K562 (cell line): ENCODE results near the gene KRT36. TPM values are rescaled to one million over a fixed set of nuclear protein-coding genes. Genes with fewer than 3 reads are reported as not detected.

ENCODE experiments used
- ATAC-seq: fragments of 200-7000 bp; cut with Tn5 transposase; 3 replicates; pipeline ENCODE4 v1.9.1; 2020; ENCODE audit warnings: moderate library complexity
- BruUV-seq: library from RNA; stranded (reverse); fragments of 400-500 nt; replicated peaks from 2 replicates; lab custom pipeline; 2021; lab: Mats Ljungman, UMichigan
- CTCF ChIA-PET: fragments of 300-600 bp; formaldehyde crosslinking; extraction: SDS; loops from one replicate; lab custom pipeline; 2021; ENCODE audit warnings: low intra/inter-chr PET ratio; lab: Yijun Ruan, JAX
- POLR2A ChIA-PET: fragments of 300-600, 350-650 bp; sonication (Branson Sonifier 250); formaldehyde crosslinking; extraction: SDS; loops from one replicate; lab custom pipeline; 2021; ENCODE audit warnings: antibody characterized with exemption, inconsistent platforms; lab: Yijun Ruan, JAX
- DNase-seq, 4 experiments: peaks; one replicate each; pipeline versions ENCODE4 v3.0.0 to v3.0.0-alpha.2; 2011 to 2018; ENCODE audit warnings: low spot score in 3 of 4, mixed read lengths in 3 of 4; ENCODE audit errors: extremely low read depth in 1 of 4
- FAIRE-seq: peaks from 2 replicates; lab custom pipeline; 2011; peaks lifted over from hg19 to GRCh38; lab: Jason Lieb, UNC
- H2AFZ ChIP-seq: 2 replicates; pipeline ENCODE4 v1.6.0; 2011; ENCODE audit warnings: low read depth, low read length, control low read depth, inconsistent platforms
- H3K27ac ChIP-seq: fragments of 200-600 bp; 3 replicates; pipeline ENCODE4 v1.8.0; 2011; ENCODE audit warnings: low read depth, mild to moderate bottlenecking, control low read depth, inconsistent platforms, low read length, moderate library complexity, mixed read lengths; ENCODE audit errors: extremely low read depth
- H3K27me3 ChIP-seq, 2 experiments: fragments of 300-600 bp in 1 of 2; 2 replicates in 1 of 2; 3 replicates in 1 of 2; pipeline versions ENCODE4 v1.6.0 to v1.8.0; 2011; ENCODE audit warnings: inconsistent platforms in 2 of 2, low read length in 2 of 2, mild to moderate bottlenecking in 1 of 2, mixed read lengths in 1 of 2, moderate library complexity in 1 of 2; ENCODE audit not compliant: control insufficient read depth in 2 of 2, insufficient read depth in 2 of 2
- H3K36me3 ChIP-seq: fragments of 300-600 bp; 3 replicates; pipeline ENCODE4 v1.8.0; 2011; ENCODE audit warnings: mild to moderate bottlenecking, low read length, inconsistent platforms; ENCODE audit not compliant: control insufficient read depth, insufficient read depth
- H3K4me1 ChIP-seq, 2 experiments: fragments of 200-600 bp in 1 of 2; replicated peaks in 1 of 2; 2 replicates in 1 of 2; 3 replicates in 1 of 2; pipeline versions ENCODE4 v1.5.1 to v1.8.0; 2011; ENCODE audit warnings: inconsistent platforms in 2 of 2, low read length in 2 of 2, mild to moderate bottlenecking in 1 of 2, mixed read lengths in 1 of 2, moderate library complexity in 1 of 2; ENCODE audit not compliant: control insufficient read depth in 2 of 2, insufficient read depth in 2 of 2
- H3K4me2 ChIP-seq: 2 replicates; pipeline ENCODE4 v1.6.1; 2011; ENCODE audit warnings: low read length, control low read depth, inconsistent platforms, mixed read lengths; ENCODE audit not compliant: insufficient read depth
- H3K4me3 ChIP-seq: fragments of 200-600 bp; sonication (generic), shearing (Covaris generic); 2 replicates; pipeline ENCODE4 v1.5.1; 2016; ENCODE audit warnings: control low read depth, inconsistent platforms
- H3K79me2 ChIP-seq: fragments of 200-600 bp; 3 replicates; pipeline ENCODE4 v1.8.0; 2011; ENCODE audit warnings: low read length, inconsistent platforms; ENCODE audit not compliant: control insufficient read depth, insufficient read depth
- H3K9ac ChIP-seq, 2 experiments: 2 replicates each; pipeline versions ENCODE4 v1.6.0 to v1.6.1; 2011; ENCODE audit warnings: low read depth in 2 of 2, low read length in 2 of 2, control low read depth in 1 of 2, inconsistent platforms in 1 of 2, mild to moderate bottlenecking in 1 of 2, mixed read lengths in 1 of 2; ENCODE audit not compliant: insufficient read depth in 1 of 2
- H3K9me1 ChIP-seq: one replicate; pipeline ENCODE4 v1.6.0; 2011; ENCODE audit warnings: inconsistent platforms, mild to moderate bottlenecking, low read length, moderate library complexity; ENCODE audit not compliant: control insufficient read depth, insufficient read depth
- H3K9me3 ChIP-seq: replicated peaks from 2 replicates; pipeline ENCODE4 v1.5.1; 2011; ENCODE audit warnings: low read depth, low read length, inconsistent platforms; ENCODE audit not compliant: control insufficient read depth, insufficient read depth
- H4K20me1 ChIP-seq: replicated peaks from 2 replicates; pipeline ENCODE4 v1.6.1; 2011; ENCODE audit warnings: low read length, inconsistent platforms, mixed read lengths; ENCODE audit not compliant: control insufficient read depth, insufficient read depth
- ASH1L ChIP-seq: fragments of 450-650 bp; IDR thresholded peaks from 2 replicates; pipeline ENCODE4 v1.6.1; 2018; ENCODE audit warnings: borderline replicate concordance, mild to moderate bottlenecking, low read depth; ENCODE audit not compliant: partially characterized antibody
- BACH1 ChIP-seq: fragments of 200-800 bp; sonication (Bioruptor generic); IDR thresholded peaks from 2 replicates; pipeline ENCODE4 v1.6.1; 2016; ENCODE audit warnings: missing genetic modification characterization, missing compliant biosample characterization
- BRD4 ChIP-seq: fragments of 200-600 bp; sonication (generic); IDR thresholded peaks from 2 replicates; pipeline ENCODE4 v1.6.1; 2017; ENCODE audit warnings: inconsistent platforms
- BRD9 ChIP-seq: fragments of 450-650 bp; IDR thresholded peaks from 2 replicates; pipeline ENCODE4 v1.6.1; 2018; ENCODE audit warnings: low read depth; ENCODE audit not compliant: partially characterized antibody
- CEBPB ChIP-seq: fragments of 450-650 bp; IDR thresholded peaks from 2 replicates; pipeline ENCODE4 v1.6.1; 2016; ENCODE audit warnings: missing genetic modification characterization, missing compliant biosample characterization
- CHD2 ChIP-seq: IDR thresholded peaks from 2 replicates; pipeline ENCODE4 v1.6.1; 2011; ENCODE audit warnings: low read depth, low read length
- GATAD2B ChIP-seq: fragments of 450-650 bp; IDR thresholded peaks from 2 replicates; pipeline ENCODE4 v1.6.1; 2017; ENCODE audit warnings: mild to moderate bottlenecking, borderline replicate concordance
- HEY1 ChIP-seq: fragments of 250-450 bp; sonication (Bioruptor Pico); IDR thresholded peaks from 2 replicates; pipeline ENCODE4 v1.5.0; 2020; ENCODE audit warnings: mild to moderate bottlenecking, moderate library complexity, borderline replicate concordance
- SOX6 ChIP-seq: fragments of 450-650 bp; IDR thresholded peaks from 2 replicates; pipeline ENCODE4 v1.6.1; 2014; ENCODE audit warnings: mild to moderate bottlenecking
- TAF7 ChIP-seq: fragments of 450-650 bp; IDR thresholded peaks from 2 replicates; pipeline ENCODE4 v1.6.1; 2016; ENCODE audit warnings: missing genetic modification characterization, missing compliant biosample characterization
- TARDBP ChIP-seq: fragments of 450-650 bp; IDR thresholded peaks from 2 replicates; pipeline ENCODE4 v1.6.1; 2016
- ZNF57 ChIP-seq: fragments of 450-650 bp; formaldehyde crosslinking; IDR thresholded peaks from 2 replicates; pipeline ENCODE4 v1.4.0; 2020; ENCODE audit warnings: mild to moderate bottlenecking, moderate library complexity
- WGBS: fragments of 100-300 bp; shearing (Covaris generic); methylation state at CpG from one replicate; pipeline ENCODE4 v1.1.6; 2016; ENCODE audit warnings: low coverage, mixed read lengths; ENCODE audit not compliant: insufficient coverage; ENCODE audit errors: missing lambda C conversion rate; 5-methylcytosine and 5-hydroxymethylcytosine counted together
- in situ Hi-C: fragments of 300-500 bp; cut with MboI; formaldehyde crosslinking; loops from 4 replicates; pipeline ENCODE4 v1.15.0; 2018; ENCODE audit warnings: inconsistent platforms, mixed read lengths
- intact Hi-C: fragments of 100-400 bp; cut with micrococcal nuclease; formaldehyde crosslinking; loops from 2 replicates; pipeline ENCODE4 v1.14.2; 2022
- polyA plus RNA-seq, 8 experiments: library from polyadenylated mRNA; depleted of rRNA in 4 of 8; stranded (reverse) in 5 of 8; unstranded in 3 of 8; fragments of >200 nt; fragmentation: Nextera tagmentation in 2 of 8; fragmentation: Illumina TruSeq in 1 of 8; extraction: Ambion mirVana in 2 of 8; extraction: Trizol in 1 of 8; gene quantifications; 2 replicates each; pipeline versions ENCODE4 v1.2.1 to v1.2.3, GENCODE V29; 2011 to 2014; ENCODE audit warnings: inconsistent platforms in 1 of 8, missing spikeins in 1 of 8
- total RNA-seq, 7 experiments: library from RNA; depleted of rRNA in 6 of 7; stranded (reverse); fragments of >200 nt in 6 of 7; fragmentation: Illumina TruSeq in 2 of 7; extraction: Trizol in 2 of 7; gene quantifications; 2 replicates each; pipeline versions ENCODE4 v1.2.1 to v1.2.3, GENCODE V29; 2011 to 2021; ENCODE audit warnings: low replicate concordance in 1 of 7
- TF ChIP-seq, protein P1 (sequence below): fragments of 450-650 bp; formaldehyde crosslinking; IDR thresholded peaks from 2 replicates; pipeline ENCODE4 v1.4.0; 2020; ENCODE audit warnings: mild to moderate bottlenecking, mixed read lengths

The KRT36 gene
- total and polyA plus RNA-seq, 9 of the 15 experiments (the other 6 are each of a cell fraction or from before 2014, with no cell fraction given), result 0.04 TPM; not detected in 8

DNA sequence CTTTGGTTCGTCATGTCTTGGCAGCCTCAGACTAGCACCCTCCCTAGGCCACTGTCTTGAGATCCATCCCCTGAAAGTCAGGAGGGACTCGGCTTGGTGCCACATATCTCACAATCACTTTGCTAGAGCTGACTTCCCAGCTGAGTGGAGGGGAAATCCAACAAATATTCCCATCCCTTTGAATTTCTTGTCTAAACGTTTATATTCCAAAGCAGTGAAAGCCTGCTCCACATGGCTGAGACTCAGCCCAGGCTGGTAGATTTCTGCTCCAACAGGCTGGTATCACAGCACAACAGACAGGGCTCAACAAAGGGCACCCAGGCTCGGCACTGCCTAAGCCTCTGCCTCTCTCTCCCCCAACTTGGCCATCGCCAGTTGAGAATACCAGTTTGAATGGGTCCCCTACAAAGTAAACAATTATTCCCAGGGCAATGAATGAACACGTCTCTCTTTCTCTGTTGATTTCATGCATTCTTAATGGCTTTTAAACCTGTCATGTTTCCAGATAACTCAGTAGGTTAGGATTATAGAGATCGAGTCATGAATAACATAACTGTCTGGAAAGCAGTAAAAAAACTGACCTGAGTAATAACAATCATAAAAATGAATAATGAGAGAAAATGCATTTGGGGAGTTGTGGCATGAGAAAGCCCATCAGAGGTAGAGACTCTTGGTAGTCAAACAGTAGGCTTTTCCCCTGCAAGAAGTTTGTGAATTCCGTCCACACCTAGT is 14.7 kb upstream of the KRT36 start:
- TF ChIP-seq TARDBP, result no peak
- TF ChIP-seq CEBPB, result no peak
- no peak for TF ChIP-seq BRD9
- no peak for TF ChIP-seq SOX6
- TF ChIP-seq TAF7, result no peak
- no peak for TF ChIP-seq ZNF57 (CRISPR knock-in tag)
- TF ChIP-seq, protein P1, sequence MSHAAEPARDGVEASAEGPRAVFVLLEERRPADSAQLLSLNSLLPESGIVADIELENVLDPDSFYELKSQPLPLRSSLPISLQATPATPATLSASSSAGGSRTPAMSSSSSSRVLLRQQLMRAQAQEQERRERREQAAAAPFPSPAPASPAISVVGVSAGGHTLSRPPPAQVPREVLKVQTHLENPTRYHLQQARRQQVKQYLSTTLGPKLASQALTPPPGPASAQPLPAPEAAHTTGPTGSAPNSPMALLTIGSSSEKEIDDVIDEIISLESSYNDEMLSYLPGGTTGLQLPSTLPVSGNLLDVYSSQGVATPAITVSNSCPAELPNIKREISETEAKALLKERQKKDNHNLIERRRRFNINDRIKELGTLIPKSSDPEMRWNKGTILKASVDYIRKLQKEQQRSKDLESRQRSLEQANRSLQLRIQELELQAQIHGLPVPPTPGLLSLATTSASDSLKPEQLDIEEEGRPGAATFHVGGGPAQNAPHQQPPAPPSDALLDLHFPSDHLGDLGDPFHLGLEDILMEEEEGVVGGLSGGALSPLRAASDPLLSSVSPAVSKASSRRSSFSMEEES (CRISPR knock-in tag), result no peak
- TF ChIP-seq CHD2, result no peak
- TF ChIP-seq GATAD2B, result no peak
- no peak for TF ChIP-seq ASH1L
- TF ChIP-seq BACH1 (tag), result no peak
- TF ChIP-seq HEY1 (CRISPR knock-in tag), result no peak
- no peak for TF ChIP-seq BRD4
- POLR2A ChIA-PET, result interaction anchor here (0.8 to 1.2 kb wide), 3 partner anchors 9 to 174 kb away, joined by 3 read pairs; no protein-coding TSS in a partner anchor
- no peak overlapping the region; a peak in 1 of 4 replicates for H3K9ac ChIP-seq
- in situ Hi-C loops (no loop called here), intact Hi-C loops (no loop called here)
- no peaks in the 10 kb centered on the region for H3K79me2 ChIP-seq
- no peak for ATAC-seq
- peaks cover 38 to 50% of the 10 kb centered on the region in 2 experiments for H3K4me1 ChIP-seq
- no peaks in the 10 kb centered on the region for H3K9me3 ChIP-seq
- no peak for FAIRE-seq
- no peak overlapping the region for H2AFZ ChIP-seq
- 50% methylated on average over 8 of the region's 8 CpGs for WGBS
- H3K27ac ChIP-seq, result no peak overlapping the region
- CTCF ChIA-PET, result no interaction called here
- H3K36me3 ChIP-seq, result no peaks in the 10 kb centered on the region; the same call in 2 of the 3 replicates
- no peaks in the 10 kb centered on the region for H3K9me1 ChIP-seq
- no TSS peak for BruUV-seq
- no peak overlapping the region for H3K4me3 ChIP-seq
- H3K27me3 ChIP-seq, result no peaks in the 10 kb centered on the region
- DNase-seq, result no peak
- H4K20me1 ChIP-seq, result no peaks in the 10 kb centered on the region
- H3K4me2 ChIP-seq, result no peak overlapping the region
